HepG2 (cell line): ENCODE measurements around the gene KIAA0825.

Source experiments
- ARNT ChIP-seq: fragments of 450-650 bp; IDR thresholded peaks from 2 replicates; pipeline ENCODE4 v1.6.1; 2017
- TF ChIP-seq, protein P1 (sequence below): sonication (generic); formaldehyde crosslinking; IDR thresholded peaks from 2 replicates; pipeline ENCODE4 v1.4.0; 2020; ENCODE audit warnings: missing genetic modification reagents
- TF ChIP-seq, protein P2 (sequence below): sonication (generic); formaldehyde crosslinking; IDR thresholded peaks from 2 replicates; pipeline ENCODE4 v1.8.0; 2022; ENCODE audit warnings: missing genetic modification reagents, mild to moderate bottlenecking, borderline replicate concordance

DNA sequence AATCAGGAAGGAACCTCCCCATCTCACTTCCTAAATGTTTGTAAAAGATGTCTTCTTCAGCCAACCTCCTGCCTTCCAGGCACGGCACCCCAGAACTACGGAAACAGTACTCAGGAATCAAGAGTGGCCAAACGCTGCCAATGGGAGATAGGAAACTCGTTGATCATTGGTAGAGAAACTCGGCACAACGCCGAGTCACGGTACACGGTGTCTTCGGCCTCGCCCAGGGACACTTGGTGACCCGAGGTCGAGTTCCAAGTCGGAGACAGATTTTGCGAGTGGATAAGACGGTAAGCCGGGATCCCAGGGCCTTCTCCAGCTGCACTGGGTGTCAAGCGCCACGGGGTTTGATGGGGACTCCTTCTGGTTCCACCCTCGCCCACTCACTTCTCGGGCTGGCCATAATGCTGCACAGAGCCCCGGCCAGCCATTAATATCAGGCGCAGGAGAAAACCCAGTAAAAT lies 343 bp downstream of the KIAA0825 start:
- TF ChIP-seq, protein P1, sequence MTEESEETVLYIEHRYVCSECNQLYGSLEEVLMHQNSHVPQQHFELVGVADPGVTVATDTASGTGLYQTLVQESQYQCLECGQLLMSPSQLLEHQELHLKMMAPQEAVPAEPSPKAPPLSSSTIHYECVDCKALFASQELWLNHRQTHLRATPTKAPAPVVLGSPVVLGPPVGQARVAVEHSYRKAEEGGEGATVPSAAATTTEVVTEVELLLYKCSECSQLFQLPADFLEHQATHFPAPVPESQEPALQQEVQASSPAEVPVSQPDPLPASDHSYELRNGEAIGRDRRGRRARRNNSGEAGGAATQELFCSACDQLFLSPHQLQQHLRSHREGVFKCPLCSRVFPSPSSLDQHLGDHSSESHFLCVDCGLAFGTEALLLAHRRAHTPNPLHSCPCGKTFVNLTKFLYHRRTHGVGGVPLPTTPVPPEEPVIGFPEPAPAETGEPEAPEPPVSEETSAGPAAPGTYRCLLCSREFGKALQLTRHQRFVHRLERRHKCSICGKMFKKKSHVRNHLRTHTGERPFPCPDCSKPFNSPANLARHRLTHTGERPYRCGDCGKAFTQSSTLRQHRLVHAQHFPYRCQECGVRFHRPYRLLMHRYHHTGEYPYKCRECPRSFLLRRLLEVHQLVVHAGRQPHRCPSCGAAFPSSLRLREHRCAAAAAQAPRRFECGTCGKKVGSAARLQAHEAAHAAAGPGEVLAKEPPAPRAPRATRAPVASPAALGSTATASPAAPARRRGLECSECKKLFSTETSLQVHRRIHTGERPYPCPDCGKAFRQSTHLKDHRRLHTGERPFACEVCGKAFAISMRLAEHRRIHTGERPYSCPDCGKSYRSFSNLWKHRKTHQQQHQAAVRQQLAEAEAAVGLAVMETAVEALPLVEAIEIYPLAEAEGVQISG (CRISPR knock-in tag), result no peak
- TF ChIP-seq ARNT, result no peak
- TF ChIP-seq, protein P2, sequence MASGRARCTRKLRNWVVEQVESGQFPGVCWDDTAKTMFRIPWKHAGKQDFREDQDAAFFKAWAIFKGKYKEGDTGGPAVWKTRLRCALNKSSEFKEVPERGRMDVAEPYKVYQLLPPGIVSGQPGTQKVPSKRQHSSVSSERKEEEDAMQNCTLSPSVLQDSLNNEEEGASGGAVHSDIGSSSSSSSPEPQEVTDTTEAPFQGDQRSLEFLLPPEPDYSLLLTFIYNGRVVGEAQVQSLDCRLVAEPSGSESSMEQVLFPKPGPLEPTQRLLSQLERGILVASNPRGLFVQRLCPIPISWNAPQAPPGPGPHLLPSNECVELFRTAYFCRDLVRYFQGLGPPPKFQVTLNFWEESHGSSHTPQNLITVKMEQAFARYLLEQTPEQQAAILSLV, result no peak
